ENCODE results near the gene IKZF4.

IKZF4 gene

DNA sequence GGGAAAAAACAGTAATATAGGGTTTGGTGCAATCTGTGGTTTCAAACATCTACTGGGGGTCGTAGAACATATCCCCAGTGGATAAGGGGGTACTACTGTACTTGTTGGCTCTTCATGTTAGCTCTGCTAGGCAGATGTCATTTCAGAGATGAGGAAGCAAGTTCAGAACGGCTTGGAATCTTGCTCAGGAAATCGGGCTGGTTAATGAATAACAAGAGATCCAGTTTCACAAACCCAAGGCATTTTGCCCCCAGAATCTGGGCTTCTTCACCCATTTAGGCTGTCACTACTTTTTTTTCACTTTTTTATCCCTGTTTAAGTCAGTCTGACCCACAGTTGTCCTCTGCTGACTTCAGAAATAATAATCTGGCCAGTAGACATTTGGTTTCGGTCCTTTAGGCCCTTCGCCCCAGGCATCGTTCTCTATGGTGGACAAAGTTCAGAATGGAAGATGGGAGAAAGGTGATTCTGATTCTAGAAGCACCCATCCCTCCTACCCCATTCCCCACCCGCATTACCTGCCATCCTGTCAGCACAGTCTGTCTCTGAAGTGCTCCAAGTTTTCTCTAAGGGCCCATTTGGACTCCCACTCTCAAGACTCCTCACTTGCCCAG is 19.2 kb upstream of the IKZF4 start:
- H3K27ac ChIP-seq, result peak overlapping the region; percentile 97
- TF ChIP-seq, protein P1, sequence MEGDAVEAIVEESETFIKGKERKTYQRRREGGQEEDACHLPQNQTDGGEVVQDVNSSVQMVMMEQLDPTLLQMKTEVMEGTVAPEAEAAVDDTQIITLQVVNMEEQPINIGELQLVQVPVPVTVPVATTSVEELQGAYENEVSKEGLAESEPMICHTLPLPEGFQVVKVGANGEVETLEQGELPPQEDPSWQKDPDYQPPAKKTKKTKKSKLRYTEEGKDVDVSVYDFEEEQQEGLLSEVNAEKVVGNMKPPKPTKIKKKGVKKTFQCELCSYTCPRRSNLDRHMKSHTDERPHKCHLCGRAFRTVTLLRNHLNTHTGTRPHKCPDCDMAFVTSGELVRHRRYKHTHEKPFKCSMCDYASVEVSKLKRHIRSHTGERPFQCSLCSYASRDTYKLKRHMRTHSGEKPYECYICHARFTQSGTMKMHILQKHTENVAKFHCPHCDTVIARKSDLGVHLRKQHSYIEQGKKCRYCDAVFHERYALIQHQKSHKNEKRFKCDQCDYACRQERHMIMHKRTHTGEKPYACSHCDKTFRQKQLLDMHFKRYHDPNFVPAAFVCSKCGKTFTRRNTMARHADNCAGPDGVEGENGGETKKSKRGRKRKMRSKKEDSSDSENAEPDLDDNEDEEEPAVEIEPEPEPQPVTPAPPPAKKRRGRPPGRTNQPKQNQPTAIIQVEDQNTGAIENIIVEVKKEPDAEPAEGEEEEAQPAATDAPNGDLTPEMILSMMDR (IDR thresholded peaks at IDR 0.05), result no peak
- TF ChIP-seq ZFX (IDR thresholded peaks at IDR 0.05; ENCODE audit: borderline replicate concordance), result no peak

DNA sequence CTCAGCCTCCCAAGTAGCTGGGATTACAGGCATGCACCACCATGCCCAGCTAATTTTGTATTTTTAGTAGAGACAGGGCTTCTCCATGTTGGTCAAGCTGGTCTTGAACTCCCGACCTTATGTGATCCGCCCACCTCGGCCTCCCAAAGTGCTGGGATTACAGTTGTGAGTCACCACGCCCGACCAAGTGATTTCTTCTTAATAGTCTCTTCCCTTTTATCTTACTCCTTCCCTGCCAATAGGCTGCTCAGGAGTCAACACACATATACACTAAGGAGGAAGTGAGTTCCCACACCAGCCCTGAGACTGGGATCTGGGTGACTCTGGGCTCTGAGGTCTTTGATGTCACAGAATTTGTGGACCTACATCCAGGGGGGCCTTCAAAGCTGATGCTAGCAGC is 17.5 kb upstream of the IKZF4 start:
- peak overlapping the region; percentile 97 for H3K27ac ChIP-seq

DNA sequence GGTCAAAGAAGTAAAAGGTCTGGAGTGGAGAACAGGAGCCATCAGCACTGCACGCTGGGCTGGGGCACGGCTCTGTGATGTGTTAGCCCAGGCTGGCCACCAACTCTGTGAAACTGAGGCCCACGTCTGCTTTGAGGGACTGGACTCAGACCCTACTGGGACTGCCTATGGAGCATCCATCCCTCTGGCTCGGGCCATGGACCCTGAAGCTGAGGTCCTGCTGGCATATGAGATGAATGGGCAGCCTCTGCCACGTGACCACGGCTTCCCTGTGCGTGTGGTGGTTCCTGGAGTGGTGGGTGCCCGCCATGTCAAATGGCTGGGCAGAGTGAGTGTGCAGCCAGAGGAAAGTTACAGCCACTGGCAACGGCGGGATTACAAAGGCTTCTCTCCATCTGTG is 16.6 kb upstream of the IKZF4 start:
- H3K27ac ChIP-seq, result peak overlapping the region; percentile 97
- TF ChIP-seq, protein P1 (IDR thresholded peaks at IDR 0.05), result no peak
- no peak for TF ChIP-seq ZFX (IDR thresholded peaks at IDR 0.05; ENCODE audit: borderline replicate concordance)

DNA sequence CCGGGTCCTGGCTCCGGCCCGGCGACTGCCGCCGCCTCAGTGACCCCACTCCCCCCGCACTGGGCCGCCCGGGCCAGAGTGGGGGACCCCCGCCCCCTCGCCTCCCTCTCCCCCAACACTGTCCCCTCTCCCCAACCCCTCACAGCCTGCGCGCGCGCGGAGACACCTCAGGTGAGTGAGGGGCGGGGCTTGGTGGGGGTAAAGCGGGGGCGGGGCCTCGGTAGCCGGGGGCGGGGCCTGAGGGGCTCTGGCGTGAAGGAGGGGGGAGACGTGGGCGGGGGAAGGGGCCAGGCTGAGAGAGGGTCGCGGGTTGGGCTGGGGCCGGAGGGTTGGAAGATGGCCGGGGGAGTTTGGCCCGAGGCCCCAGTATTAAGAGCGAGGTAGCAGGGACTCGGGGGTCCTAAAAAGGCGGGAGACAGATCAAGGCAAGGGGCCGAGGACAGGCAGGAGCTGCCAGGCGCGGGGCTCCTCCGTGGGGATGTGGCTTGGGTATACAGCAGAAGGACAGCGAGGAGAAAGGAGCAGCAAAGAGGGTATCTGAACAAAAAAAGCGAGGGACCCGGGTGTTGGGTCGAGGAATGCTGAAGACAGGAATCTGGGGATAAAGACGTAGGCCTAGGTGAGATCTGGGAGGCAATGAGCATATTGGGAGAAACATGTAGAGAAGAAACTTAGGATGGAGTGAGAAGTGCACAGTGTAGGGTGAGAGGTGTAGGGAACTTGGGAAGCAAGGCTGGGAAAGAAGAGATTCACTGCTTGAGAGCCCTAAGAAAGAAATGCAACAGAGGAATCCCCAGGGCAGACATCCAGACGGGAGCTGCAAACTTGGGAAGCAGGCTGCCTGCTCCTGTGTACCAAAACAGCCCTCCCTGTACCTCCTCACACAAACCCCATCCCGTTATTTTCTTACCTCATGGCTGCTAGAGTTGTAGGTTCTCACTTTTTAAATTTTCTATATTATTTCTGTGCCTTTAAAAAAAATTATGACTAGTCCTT is 13.0 kb upstream of the IKZF4 start:
- peak overlapping the region; percentile 97 for H3K27ac ChIP-seq
- TF ChIP-seq ZFX (IDR thresholded peaks at IDR 0.05; ENCODE audit: borderline replicate concordance), result no peak
- TF ChIP-seq, protein P1 (IDR thresholded peaks at IDR 0.05), result no peak

DNA sequence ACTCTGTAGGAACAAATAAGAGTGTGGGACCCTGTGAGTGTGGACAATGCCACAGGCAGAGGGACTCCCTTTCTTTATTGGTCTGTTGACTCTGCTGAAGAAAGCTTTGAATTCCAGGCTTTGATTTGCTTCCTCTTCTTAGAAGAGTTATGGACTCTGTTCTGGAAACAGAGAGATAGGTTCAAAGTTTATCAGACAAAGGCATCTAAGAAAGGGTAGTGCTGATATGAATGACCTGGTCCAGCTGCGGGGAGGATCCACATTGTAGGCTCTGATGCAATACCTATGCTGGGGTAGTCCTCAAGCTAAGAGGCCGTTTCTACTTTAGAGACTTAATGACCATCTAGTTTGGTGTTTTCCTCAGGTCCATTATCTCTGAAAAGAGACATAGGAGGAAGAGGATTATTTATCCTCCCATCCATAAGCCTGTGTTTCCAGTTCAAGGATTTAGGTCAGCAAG is 10.7 kb upstream of the IKZF4 start:
- H3K27ac ChIP-seq, result no peak overlapping the region
- TF ChIP-seq, protein P1 (IDR thresholded peaks at IDR 0.05), result no peak
- TF ChIP-seq ZFX (IDR thresholded peaks at IDR 0.05; ENCODE audit: borderline replicate concordance), result no peak

DNA sequence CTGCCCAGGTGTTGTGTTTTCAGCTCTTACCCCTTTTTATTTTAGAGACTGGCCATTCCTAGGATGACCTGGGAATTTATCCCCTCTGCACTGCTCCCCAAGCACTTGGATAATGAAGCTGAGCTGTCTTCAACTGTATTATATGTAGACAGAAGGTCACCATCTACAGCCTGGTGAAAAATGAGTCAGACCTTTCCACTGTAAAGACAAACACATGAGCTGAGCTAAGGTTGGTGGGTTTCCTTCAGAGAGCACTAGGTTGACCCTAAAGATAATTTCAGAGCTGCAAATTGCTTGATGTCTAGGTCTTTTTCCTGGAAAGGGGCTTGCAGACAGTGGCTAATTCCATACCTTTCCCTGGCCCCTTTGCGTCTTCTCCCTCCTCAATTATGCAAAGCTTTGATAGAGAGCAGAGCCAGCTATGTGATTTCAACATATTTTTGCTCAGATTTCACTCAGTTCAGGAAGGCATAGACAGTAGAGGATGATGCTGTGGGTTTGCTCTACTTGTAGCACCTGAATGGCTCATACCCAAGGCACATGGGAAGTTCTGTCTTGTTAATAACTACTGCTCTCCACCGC is 9.2 kb upstream of the IKZF4 start:
- TF ChIP-seq ZFX (IDR thresholded peaks at IDR 0.05; ENCODE audit: borderline replicate concordance), result no peak
- TF ChIP-seq, protein P1 (IDR thresholded peaks at IDR 0.05), result no peak
- no peak overlapping the region for H3K27ac ChIP-seq

DNA sequence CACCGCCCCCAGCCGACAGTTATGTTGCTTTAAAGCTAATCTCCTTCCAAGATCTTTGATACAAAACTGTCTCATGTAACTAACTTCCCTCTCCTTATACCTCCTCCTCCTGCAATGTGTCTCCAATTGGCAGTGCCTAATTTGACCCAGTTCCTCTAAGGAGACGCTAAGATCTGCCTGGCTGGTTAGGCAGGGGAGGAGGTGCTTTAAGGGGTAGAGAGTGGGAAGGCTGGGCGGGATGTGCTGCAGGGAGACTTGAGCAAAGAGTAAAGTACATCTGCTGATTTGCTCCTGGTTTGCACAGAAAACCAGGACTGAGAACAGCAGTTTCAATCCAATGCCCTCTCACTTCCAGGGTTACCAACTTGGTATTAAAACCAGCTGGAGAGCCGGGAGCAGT is 7.4 kb upstream of the IKZF4 start:
- no peak for TF ChIP-seq ZFX (IDR thresholded peaks at IDR 0.05; ENCODE audit: borderline replicate concordance)
- TF ChIP-seq, protein P1 (IDR thresholded peaks at IDR 0.05), result no peak
- H3K27ac ChIP-seq, result no peak overlapping the region
